ENCODE data around the gene DMAC2L.
"Not testable (repeated sequence)": the region's sequence is repeated elsewhere in the genome, so short reads cannot be mapped to it uniquely, and the experiment has no call there.

The DMAC2L gene

DNA sequence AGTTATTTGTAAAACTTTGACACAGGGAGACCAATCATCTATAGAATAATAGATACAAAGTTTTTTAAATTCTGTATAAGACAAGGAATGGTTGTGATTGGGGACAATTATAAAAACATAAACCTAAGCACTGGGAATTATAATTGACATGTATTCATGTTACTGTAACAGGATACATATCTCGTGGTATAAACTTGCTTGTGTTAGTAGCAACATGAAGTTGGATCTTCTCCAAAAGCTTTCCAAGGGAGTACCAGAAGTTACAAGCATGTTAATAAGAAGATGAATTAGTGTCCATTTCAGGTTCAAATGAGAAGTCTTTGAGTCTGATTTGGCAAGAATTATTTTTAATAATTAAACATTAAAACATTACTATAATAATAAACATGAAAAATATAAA, 42.4 kb downstream of the DMAC2L start:
- DNase-seq (ENCODE audit: low read depth in 2 of 2, low spot score in 1 of 2): no peak

GRCh38 chr14:50355692-50356091, 43.6 kb downstream of the DMAC2L start:
- DNase-seq (ENCODE audit: low read depth in 2 of 2, low spot score in 1 of 2): no peak

DNA sequence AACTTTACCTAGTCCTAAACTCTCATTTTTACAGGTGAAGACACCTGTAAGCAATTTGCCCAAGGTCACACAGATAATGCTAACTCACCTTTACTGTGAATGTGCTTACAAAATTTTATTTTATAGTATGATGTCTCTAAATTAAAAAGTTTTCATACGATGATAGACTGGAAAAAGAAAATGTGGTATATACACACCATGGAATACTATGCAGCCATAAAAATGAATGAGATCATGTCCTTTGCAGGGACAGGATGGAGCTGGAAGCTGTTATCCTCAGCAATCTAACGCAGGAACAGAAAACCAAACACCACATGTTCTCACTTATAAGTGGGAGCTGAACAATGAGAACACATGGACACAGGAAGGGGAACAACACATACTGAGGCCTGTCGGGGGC, 44.2 kb downstream of the DMAC2L start:
- DNase-seq (ENCODE audit: low read depth in 2 of 2, low spot score in 1 of 2): not testable (repeated sequence)

DNA sequence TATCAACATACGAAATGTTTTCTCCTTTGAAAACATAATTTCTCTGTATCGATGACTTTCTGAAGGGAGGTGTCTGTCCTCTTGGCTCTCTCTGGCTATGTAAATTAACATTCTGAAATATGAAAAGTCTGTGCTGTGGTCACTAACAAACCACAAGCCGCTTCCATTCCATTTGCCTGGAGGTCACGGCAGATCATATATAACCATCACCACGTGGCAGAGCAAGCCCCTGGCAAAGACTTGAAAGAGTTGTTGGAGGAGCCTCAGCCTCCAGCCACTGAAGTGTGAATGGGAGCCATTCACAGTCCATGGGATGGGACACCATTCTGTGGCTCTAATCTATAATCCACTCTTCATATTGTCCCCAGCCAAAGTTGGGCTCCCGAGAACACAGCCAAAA, 45.0 kb downstream of the DMAC2L start:
- no peak for DNase-seq (ENCODE audit: low read depth in 2 of 2, low spot score in 1 of 2)

DNA sequence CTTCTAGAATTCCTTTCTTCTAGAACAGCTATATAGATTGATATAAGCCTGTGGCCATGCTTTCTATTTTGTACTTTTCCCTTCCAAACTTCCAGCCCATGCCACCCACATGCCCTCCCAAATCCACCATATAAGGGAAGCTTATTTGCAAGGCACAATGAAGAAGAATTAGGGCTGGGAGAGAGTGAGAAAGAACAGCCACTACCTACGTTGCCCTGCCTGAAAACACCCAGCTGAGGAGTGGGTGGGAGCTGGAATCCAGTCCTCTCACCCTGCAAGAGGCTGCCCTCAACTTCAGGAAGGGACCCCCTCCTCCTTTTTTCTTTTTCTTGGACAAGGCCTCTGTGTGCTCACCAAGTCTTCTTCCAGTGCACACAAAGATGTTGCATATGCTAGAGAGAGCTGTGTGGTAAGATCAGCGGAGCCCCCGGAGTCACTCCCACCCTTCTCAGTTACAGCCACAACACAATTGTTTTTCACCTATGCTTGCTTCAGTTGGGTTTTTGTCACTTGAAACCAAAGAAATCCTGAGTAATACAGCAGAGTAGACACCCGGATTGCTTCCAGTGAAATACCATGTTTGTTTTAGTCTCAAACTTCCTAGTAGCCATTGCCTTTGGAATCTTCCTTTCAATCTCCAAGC, 45.8 kb downstream of the DMAC2L start:
- DNase-seq (ENCODE audit: low read depth in 2 of 2, low spot score in 1 of 2): no peak

DNA sequence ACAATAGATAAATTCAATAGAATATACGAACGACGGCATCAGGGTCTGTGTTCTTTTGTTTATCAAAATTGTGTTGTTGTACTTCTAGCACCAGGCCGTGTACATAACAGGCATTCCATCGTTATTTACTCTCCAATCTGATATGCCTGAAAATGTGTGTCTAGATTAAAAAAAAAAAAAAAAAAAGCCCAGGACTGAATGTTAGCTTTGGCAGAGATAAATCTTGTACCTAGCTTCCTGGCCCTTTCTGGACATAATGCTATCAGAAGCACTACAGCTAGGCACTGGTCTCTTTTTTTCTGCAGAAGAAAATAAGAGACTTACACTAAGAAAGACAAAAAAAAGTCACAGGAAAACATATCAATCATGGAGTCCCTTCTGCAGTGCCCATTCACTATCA, 47.5 kb downstream of the DMAC2L start:
- no peak for DNase-seq (ENCODE audit: low read depth in 2 of 2, low spot score in 1 of 2)

DNA sequence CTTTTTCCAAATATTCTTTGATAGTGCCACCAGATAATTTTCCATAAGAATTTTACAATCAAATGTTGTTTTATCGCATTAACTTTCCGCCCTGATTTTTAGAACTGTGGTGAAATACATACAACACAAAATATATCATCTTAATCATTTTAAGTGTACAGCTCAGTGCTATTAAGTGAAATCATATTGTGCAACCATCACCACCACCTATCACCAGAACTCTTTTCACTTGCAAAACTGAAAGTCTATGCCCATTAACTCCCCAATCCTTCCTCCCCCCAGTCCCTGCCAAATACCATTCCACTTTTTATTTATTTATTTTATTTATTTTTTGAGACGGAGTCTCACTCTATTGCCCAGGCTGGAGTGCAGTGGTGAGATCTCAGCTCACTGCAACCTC, 48.0 kb downstream of the DMAC2L start:
- no peak for DNase-seq (ENCODE audit: low read depth in 2 of 2, low spot score in 1 of 2)

DNA sequence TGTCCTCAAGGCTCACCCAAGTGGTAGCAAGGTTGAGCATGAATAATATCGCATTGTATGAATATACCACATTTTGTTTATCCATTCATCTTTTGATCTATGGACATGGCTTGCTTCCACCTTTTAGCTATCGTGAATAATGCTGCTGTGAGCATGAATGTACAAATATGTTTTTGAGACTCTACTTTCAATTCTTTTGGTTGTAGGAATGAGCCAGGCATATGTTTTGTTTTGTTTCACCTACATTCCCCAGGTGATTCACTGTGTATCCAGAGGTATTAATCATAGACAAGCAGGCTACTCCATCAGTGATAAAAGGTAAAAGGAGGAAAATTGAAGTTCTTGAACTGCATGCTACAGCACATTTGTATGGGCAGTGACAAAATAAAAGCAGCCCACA, 48.7 kb downstream of the DMAC2L start:
- no peak for DNase-seq (ENCODE audit: low read depth in 2 of 2, low spot score in 1 of 2)

- DNase-seq (ENCODE audit: low read depth in 2 of 2, low spot score in 1 of 2): not testable (repeated sequence)
Observed at GRCh38 chr14:50361473-50362403, 49.6 kb downstream of the DMAC2L start.

DNA sequence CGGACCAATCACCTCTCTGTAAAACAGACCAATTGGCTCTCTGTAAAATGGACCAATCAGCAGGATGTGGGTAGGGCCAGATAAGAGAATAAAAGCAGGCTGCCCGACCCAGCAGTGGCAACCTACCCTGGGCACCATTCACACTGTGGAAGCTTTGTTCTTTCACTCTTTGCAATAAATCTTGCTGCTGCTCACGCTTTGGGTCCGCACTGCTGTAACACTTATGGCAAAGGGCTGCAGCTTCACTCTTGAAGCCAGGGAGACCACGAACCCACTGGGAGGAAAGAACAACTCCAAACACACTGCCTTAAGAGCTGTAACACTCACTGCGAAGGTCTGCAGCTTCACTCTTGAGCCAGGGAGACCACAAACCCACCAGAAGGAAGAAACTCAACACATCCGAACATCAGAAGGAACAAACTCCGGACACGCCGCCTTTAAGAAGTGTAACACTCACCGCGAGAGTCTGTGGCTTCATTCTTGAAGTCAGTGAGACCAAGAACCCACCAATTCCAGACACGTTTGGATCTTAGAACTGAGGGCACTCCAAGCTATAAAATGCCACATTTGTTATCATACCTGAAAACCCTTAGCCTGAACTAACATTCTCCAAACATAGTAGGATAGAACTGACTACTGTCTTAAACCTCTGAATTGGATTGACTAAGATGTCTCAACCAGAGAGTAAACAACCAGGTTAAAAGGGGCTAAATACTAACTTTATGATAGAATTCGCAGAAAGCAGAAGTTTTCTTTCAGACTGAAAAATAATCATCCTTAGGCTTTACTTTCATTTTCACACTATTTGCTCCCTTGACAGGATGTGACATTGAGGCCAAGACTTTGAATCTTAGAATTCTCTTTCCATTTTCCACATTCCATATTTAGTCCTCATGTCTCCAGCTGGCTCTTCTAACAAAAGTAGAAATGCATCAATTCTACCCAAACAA, 50.9 kb downstream of the DMAC2L start:
- DNase-seq (ENCODE audit: low read depth in 2 of 2, low spot score in 1 of 2): no peak

DNA sequence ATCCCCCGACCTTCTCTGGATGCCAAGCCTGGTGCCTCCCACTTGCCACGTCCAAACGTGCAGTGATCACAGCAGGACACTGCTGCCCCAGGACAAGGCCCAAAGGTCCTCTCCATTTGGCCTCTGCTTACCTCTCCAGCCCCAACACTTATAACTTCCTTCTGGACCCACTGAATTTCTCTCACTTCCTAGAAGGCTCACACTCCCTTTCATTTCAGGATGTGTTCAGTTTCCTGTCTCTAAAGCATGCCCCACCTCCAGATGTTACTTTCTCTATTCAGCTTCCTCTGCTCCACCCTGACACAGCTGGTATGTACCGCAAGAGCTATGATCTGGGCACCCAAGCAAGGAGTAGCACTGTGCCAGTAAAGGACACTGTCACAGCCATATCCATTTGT, 51.6 kb downstream of the DMAC2L start:
- no peak for DNase-seq (ENCODE audit: low read depth in 2 of 2, low spot score in 1 of 2)

DNA sequence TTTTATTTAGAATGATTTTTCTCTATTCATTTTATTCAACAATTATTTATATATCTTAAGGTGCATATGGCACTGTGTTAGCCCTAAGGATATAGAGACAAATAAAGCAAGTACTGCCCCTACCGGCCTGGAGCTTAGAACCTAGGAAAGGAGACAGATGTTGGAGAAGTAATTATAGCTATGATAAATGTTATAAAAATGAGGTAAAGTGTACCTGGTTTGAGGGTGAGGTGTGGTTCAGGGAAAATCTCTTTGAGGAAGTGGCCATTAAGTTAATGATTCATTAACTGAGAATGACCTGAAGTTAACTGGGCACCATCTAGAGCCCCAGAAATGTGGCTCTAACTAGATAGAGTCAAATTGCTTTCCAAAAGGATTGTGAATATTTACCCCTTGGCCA, 52.7 kb downstream of the DMAC2L start:
- no peak for DNase-seq (ENCODE audit: low read depth in 2 of 2, low spot score in 1 of 2)

- DNase-seq (ENCODE audit: low read depth in 2 of 2, low spot score in 1 of 2): not testable (repeated sequence)
Observed at GRCh38 chr14:50365572-50365971, 53.4 kb downstream of the DMAC2L start.

DNA sequence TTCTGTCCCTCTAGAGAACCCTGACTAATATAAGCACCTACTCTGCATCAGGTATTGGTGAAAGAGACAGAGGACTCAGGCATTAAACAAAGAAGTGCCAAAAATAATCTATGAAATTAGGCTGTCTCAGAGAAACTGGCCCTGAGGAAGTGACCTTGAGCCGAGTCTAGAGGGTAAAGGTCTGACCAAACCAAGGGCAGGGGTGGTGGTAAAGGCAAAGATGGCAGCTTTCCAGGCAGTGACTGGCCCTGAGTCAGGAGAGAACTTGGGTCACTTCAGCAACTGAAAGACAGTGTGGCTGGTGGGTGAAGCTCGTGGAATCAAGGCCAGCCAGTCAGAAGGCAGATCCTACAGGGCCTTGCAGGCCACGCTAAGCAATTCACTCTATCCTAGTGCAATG, 54.0 kb downstream of the DMAC2L start:
- no peak for DNase-seq (ENCODE audit: low read depth in 2 of 2, low spot score in 1 of 2)

DNA sequence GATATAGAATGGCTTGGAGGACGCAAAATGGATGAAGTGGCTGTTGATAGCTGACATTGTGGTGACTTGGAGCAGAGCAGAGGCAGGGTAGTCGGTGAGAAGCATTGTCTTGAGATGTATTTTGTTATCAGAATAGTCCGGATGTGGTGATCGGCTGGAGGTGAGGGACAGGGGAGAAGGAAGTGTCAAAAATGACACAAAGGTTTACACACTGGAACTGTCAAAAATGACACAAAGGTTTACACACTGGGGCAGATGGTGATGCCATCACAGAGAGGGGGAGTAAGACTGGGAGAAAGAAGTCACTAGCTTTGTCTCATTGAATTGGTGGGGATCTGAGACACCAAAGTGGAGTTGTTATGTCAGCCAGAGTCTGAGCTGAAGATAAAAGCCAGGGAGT, 54.5 kb downstream of the DMAC2L start:
- no peak for DNase-seq (ENCODE audit: low read depth in 2 of 2, low spot score in 1 of 2)

DNA sequence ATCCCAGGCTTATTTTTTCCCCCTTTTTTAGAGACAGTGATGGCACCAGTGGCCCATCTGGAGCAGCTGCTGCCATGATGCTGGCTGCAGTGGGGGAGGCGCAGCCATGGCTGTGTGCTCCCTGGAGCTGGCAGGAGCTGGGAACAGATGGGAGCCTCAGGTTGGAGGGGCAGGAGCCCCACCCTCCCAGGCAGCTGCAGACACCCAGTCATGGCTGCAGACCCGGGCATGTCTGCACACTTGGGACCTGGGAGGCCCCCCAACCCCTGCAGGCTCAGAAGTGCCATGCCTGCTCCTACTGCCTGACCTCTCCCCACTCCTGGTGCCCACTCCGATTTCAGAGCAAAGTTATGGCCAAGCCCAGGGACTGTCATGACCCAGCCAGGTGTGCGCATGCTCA, 59.4 kb downstream of the DMAC2L start:
- no peak for DNase-seq (ENCODE audit: low read depth in 2 of 2, low spot score in 1 of 2)

DNA sequence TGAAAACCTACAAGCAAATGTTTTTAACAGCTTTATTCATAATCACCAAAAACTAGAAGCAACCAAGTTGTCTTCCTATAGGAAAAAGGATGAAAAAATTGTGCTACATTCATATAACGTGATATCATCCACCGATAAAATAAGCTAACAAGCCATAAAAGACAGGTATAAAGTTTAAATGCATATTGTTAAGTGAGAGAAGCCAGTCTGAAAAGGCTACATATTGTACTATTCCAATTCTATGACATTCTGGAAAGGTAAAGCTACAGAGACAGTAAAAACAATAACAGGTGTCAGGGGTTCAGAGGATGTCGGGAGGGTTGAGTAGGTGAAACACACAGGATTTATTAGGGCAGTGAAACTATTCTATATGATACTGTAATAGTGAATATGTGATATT, 61.8 kb downstream of the DMAC2L start:
- DNase-seq (ENCODE audit: low read depth in 2 of 2, low spot score in 1 of 2): no peak

GRCh38 chr14:50375760-50376159, 63.6 kb downstream of the DMAC2L start:
- no peak for DNase-seq (ENCODE audit: low read depth in 2 of 2, low spot score in 1 of 2)

Measured in stimulated activated CD8-positive, alpha-beta memory T cell treated with anti-CD3 and anti-CD28 coated beads, Interleukin-4, amount 100 ng/mL, for 1 hour (primary cell).